ENCODE results near the gene NFATC1.

NFATC1 gene

DNA sequence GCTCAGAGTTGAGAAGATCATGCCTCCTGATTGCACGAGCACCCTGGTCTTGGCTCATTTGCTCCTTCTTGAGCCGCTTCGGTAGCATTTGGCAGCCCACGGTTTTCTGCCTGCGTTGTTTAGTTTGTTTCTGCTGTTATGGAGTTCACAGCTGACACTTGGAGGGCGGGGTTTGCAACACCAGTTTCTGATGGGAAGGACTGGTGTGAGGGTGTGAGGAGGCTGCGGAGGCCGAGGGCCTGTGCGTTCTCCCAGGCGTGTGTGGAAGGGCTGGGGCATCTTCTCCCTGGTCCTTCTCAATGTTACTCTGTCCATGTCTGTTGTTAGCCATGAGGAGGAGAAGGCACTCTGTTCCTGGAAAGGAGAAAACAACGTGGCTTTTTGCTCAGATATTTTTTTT, 22.9 kb downstream of the NFATC1 start:
- no peak for TF ChIP-seq ZFX (IDR thresholded peaks at IDR 0.05)
- TF ChIP-seq, protein P1, sequence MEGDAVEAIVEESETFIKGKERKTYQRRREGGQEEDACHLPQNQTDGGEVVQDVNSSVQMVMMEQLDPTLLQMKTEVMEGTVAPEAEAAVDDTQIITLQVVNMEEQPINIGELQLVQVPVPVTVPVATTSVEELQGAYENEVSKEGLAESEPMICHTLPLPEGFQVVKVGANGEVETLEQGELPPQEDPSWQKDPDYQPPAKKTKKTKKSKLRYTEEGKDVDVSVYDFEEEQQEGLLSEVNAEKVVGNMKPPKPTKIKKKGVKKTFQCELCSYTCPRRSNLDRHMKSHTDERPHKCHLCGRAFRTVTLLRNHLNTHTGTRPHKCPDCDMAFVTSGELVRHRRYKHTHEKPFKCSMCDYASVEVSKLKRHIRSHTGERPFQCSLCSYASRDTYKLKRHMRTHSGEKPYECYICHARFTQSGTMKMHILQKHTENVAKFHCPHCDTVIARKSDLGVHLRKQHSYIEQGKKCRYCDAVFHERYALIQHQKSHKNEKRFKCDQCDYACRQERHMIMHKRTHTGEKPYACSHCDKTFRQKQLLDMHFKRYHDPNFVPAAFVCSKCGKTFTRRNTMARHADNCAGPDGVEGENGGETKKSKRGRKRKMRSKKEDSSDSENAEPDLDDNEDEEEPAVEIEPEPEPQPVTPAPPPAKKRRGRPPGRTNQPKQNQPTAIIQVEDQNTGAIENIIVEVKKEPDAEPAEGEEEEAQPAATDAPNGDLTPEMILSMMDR (conservative IDR thresholded peaks at IDR 0.05): no peak
- H3K27ac ChIP-seq: no peak overlapping the region

DNA sequence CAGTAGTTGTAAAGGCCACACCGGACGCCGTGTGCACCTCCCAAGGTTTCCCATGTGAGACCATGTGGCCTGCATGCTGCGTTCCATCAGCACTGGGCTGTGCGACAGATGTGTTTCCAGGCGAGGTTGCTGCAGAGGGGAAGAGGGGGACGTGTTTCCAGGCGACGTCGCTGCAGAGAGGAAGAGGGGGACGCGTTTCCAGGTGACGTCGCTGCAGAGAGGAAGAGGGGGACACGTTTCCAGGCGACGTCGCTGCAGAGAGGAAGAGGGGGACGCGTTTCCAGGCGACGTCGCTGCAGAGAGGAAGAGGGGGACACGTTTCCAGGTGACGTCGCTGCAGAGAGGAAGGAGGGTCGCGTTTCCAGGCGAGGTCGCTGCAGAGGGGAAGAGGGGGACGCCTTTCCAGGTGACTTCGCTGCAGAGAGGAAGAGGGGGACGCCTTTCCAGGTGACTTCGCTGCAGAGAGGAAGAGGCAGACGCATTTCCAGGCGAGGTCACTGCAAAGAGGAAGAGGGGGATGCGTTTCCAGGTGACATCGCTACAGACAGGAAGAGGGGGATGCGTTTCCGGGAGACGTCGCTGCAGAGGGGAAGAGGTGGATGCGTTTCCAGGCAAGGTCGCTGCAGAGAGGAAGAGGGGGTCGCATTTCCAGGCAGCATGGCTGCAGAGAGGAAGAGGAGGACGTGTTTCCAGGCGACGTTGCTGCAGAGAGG, 24.5 kb downstream of the NFATC1 start:
- H3K27ac ChIP-seq: no peak overlapping the region
- TF ChIP-seq ZFX (IDR thresholded peaks at IDR 0.05): no peak
- TF ChIP-seq, protein P1 (conservative IDR thresholded peaks at IDR 0.05): no peak

DNA sequence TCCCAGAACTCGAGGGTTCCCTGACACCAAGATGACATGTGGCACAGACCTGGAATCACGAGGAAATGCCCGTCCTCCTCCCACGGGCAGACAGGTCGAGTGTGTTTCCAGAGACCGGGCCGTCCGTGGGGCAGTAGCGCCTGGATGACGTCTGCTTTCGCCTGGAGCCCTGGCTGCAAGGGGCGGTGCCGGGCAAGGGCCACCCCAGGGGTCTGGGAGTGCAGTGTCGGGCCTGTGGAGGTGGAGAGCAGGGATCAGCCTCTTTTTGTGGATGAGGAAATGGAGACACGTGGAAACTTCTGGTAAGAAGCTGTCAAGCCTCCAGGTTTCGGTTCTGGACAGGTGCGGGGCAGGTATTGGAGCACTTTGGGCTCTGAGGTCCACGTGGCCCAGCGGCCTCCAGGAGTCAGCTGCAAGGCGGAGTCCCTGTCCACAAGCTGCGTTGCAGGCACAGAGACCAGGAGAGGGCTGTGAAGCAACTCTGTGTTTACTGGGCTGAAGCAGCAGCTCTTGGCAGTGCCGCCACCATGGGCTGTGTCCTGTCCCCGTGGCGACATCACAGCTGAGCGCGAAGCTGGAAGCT, 25.6 kb downstream of the NFATC1 start:
- TF ChIP-seq, protein P1 (conservative IDR thresholded peaks at IDR 0.05): no peak
- TF ChIP-seq ZFX (IDR thresholded peaks at IDR 0.05): no peak
- no peak overlapping the region for H3K27ac ChIP-seq

DNA sequence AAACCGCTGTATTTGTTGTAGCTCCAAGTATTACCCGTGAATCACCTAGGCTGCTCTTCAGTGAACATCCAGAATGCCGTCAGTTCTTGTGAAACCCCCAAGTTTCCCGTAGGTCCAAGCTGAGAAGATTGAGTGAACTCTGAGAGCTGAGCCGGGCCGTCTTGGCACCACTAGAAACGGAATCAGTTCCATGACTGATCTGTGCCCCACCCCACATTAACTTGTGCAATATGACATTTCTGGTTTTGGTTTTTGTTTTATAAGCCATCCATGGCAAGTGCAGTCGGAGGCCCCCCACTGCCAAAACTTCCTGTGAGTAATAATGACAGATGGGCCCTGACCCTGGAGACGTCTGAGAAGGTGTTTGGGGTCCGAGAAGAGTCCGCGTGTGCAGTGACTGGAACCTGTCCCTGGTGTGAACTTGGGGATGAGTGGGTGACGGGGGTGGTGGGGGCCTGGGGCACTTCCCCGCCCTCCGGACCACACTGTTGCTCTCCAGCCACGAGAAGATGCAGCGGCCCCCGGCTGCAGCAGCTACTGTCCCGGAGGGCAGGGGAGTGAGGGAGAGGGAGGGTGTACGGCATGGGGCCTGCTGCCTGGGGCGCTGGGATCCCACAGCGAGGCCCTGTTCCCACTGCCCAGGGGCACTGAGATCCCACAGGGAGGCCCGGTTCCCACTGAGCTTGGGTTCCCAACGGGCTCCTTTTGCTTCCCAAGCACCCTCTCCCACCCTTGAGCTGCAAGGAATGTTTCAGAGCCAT, 26.5 kb downstream of the NFATC1 start:
- TF ChIP-seq, protein P1 (conservative IDR thresholded peaks at IDR 0.05): no peak
- TF ChIP-seq ZFX (IDR thresholded peaks at IDR 0.05): no peak
- H3K27ac ChIP-seq: no peak overlapping the region

DNA sequence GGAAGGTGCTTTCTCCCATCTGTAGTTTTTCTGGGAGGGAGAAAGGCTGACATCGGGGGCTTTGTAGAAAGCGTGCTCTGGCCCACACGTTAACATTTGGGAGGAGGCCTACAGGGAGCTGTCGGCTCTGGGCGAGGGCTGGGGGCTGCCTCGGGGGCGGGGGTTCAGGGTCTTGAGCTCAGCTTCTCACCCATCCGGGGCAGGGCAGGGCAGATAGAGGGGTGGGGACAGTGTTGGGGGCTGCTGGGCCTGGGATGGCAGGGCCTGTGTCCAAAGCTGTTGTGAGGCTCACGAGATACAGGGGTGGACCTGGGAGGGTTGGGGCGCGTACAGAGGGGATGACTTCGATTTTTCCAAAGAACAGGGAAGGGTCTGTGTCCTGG, 27.0 kb downstream of the NFATC1 start:
- no peak overlapping the region for H3K27ac ChIP-seq
- TF ChIP-seq ZFX (IDR thresholded peaks at IDR 0.05): no peak
- TF ChIP-seq, protein P1 (conservative IDR thresholded peaks at IDR 0.05): no peak

DNA sequence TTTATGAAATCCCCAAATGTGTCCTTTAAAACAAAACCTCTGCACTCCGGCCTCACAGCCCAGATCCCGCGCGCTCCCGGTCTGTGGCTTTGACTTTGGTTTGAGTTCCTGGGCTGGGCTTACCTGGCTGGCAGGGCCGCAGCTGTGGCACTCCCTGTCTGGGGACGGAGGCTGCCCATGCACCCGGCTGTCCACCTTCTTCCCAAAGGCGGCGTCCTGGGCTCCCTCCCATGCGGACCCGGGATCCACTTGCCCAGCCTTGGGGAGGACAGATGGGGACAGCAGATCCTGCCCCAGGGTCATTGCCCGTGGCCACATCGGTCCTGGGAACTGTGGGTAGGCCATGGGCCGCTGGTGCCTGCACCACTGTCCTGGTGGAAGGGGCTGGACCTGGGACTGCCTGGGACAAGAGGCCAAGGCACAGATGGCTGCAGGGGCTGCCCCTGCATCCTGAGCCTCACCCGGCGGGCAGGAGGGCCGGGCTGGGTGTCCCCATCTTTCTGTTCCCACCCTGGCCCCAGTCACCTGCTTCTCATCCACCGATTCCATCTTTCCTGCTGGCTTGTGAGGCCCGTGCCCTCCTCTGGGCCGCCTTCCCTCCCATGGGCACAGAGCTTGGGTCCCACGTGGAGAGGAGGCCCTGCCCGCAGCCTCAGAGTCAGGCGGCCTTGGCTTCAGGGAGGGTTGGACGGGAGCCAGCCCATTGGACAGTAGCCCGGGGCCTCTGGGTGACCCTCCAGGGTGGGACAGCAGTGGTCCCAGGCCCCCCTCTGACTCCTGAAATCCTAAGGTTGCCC, 27.7 kb downstream of the NFATC1 start:
- no peak overlapping the region for H3K27ac ChIP-seq
- TF ChIP-seq, protein P1 (conservative IDR thresholded peaks at IDR 0.05): no peak
- no peak for TF ChIP-seq ZFX (IDR thresholded peaks at IDR 0.05)

Measured in C4-2B (cell line).